HG03064 (cell line): ENCODE data around the gene PTGDR.

Experiments used
- ATAC-seq: cut with Tn5 transposase; IDR thresholded peaks from one replicate; pipeline ENCODE4 v1.9.1; 2021; ENCODE audit warnings: low read depth; ENCODE audit not compliant: unreplicated experiment

The PTGDR gene

DNA sequence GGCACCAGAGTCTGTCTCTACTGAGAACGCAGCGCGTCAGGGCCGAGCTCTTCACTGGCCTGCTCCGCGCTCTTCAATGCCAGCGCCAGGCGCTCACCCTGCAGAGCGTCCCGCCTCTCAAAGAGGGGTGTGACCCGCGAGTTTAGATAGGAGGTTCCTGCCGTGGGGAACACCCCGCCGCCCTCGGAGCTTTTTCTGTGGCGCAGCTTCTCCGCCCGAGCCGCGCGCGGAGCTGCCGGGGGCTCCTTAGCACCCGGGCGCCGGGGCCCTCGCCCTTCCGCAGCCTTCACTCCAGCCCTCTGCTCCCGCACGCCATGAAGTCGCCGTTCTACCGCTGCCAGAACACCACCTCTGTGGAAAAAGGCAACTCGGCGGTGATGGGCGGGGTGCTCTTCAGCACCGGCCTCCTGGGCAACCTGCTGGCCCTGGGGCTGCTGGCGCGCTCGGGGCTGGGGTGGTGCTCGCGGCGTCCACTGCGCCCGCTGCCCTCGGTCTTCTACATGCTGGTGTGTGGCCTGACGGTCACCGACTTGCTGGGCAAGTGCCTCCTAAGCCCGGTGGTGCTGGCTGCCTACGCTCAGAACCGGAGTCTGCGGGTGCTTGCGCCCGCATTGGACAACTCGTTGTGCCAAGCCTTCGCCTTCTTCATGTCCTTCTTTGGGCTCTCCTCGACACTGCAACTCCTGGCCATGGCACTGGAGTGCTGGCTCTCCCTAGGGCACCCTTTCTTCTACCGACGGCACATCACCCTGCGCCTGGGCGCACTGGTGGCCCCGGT, at the start of gene PTGDR:
PTGDR (plus strand) TSS at position 198 of the 778 bp plus-strand sequence; CDS start at position 315, 117 bp downstream.
- ATAC-seq = no peak

DNA sequence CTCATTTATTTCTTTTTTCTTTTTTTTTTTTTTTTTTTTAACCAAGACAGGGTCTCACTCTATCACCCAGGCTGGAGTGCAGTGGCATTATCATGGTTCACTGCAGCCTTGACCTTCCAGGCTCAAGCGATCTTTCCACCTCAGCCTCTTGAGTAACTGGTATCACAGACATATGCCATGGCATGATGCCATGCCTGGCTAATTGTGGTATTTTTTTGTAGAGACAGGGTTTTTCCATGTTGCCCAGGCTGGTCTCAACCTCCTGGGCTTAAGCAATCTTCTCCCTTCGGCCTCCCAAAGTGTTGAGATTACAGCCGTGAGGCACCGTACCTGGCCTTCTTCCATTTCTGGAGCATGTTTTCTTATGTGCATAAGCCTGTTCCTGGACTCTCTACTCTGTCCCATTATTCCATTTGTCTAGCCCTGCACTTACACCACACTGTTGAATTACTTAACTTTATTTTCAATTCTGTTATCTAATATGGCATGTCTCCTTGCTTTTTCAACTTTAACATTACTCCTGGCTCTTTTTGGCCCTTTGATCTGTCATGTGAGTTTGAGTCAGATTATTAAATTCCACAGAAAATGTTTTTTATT, 47.9 kb upstream of the PTGDR start:
- no peak for ATAC-seq

DNA sequence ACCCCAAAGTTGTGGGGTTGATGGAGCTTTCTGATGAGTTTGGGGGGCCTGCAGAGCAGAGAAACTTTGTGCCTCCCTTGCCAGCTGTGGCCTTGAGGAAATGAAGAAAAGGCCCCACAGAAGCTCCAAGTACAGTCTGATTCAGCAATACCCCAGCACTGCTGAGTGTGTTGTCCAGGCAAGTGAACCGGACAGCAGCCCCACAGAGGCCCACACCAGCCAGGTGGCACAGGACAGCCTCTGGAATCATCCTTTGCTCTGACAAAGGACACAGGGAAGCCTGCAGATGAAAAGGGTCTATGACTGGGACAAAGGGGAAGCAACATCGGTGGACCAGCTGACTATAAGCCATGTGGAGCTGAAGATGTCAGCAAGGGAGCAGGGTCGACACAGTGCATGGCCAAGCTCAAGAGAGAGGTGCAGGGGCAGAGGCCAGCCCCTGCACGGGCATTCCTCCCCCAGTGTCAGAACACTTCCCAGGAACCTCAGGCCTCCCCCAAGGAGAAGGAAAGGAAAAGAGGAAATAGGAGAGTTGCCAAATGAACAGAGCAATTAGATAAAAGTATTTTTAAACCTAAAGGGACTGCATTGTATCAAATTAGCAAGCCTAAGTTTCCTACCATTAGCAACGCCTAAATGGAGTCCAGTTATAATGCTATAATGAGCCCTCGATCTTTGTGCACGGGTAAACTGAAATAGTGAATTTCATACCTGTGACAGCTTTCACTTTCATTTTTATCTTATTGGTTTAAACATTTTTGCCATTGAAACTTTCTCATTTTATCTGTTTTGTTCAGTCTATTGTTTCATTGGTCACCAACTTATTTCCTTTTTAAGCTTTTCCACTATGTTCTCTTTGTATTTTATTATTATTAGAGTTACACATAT, 46.3 kb upstream of the PTGDR start:
- ATAC-seq = no peak

GRCh38 chr14:52222901-52223300, 44.6 kb upstream of the PTGDR start:
- no peak for ATAC-seq

- no peak for ATAC-seq
Observed at GRCh38 chr14:52227619-52228222, 39.8 kb upstream of the PTGDR start.

GRCh38 chr14:52233693-52234092, 33.8 kb upstream of the PTGDR start:
- no peak for ATAC-seq

GRCh38 chr14:52235434-52235833, 32.1 kb upstream of the PTGDR start:
- no peak for ATAC-seq

DNA sequence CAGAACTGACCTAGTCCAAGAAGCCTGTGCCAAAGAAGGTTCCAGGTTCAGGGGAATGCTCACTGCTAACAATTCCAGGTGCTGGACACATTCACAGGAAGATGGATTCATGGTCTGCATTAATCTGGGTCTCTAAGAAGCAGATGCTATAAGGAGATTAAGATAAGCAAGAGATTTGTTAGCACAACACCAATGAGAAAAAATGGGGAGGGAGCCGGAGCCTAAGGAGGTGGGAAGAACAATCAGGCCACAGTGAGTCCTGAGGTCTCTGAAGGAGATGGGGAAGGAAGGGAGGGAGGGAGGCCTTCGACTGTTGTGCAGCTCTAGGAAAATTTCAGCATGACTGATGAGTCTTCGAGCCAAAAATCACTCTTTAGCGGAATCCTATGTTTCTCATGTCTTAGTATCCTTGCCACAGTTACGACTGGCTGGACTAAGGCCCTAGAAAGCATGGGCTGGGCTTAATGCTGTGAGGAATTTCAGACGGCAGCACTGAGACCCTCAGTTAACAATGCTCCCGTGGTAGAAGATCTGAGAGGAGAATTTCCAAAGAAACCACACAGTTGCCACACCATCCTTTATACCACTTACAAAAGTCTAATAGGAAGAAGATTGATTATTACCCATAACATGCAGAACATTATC, 31.5 kb upstream of the PTGDR start:
- ATAC-seq = no peak

- no peak for ATAC-seq
Observed at GRCh38 chr14:52238682-52239081, 28.8 kb upstream of the PTGDR start.

GRCh38 chr14:52240623-52241022, 26.9 kb upstream of the PTGDR start:
- ATAC-seq = no peak

GRCh38 chr14:52241087-52241793, 26.3 kb upstream of the PTGDR start:
- ATAC-seq = no peak

- ATAC-seq = peak; percentile 75
Observed at GRCh38 chr14:52244328-52244727, 23.2 kb upstream of the PTGDR start.

GRCh38 chr14:52244997-52245396, 22.5 kb upstream of the PTGDR start:
- ATAC-seq = no peak

DNA sequence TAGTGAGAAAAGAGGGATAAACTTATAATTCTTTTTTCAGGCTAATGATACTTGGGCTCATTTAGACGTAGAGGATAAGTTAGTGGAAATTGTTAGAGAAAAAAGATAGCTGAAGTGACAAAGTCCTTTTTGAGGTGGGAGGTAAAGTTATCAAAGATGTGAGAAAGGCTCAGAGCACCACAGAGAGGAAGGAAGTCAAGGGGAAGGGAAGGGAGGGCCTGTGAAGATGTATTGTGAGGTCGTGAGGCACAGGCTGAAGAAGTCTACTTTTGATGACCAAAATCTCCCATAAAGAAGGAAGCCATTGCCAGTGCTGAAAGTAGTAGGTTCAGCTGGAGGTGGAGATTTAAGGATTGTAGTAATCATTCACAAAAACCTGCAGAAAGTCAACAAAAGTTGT, 19.4 kb upstream of the PTGDR start:
- no peak for ATAC-seq

- no peak for ATAC-seq
Observed at GRCh38 chr14:52251724-52252123, 15.8 kb upstream of the PTGDR start.

DNA sequence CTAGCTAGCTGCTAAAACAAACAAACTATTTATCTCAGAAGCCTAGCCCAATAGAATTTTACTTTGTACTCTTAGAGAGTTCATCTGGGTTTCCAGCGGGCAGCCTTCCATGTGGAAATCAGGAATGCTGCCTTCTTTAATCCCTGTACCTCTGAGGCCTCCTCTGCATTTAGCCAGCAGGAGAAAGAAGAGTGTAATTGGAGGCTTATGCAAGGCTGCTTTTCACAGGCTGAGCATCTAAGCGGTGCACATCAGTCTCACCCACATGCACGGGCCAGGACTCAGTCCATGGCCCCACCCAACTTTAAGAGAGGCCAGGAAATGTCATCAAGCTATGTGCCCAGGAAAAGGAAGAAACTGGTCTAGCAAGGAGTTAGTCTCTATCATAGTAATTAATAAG, 14.0 kb upstream of the PTGDR start:
- ATAC-seq = no peak

- no peak for ATAC-seq
Observed at GRCh38 chr14:52254086-52254485, 13.4 kb upstream of the PTGDR start.

GRCh38 chr14:52258783-52259182, 8.7 kb upstream of the PTGDR start:
- ATAC-seq = no peak

DNA sequence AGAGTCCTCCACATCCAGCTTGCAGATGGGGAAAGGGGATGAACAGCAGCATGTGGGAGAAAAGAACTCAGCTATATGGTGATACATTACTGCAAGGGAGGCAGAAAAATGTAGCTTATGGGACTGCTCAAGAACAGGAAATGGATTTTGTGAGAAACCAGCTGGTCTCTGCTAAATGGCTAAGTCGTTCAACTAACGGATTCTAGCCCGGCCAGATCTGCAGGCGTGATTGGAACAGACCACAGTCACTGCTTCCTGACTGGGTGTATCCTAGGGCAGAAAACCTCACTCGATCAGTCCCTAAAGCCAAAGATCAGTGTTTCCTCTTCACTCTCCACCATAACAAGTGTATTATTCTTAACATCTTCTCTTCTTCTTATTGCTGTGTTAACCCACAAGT, 8.1 kb upstream of the PTGDR start:
- ATAC-seq = no peak

- ATAC-seq = no peak
Observed at GRCh38 chr14:52262600-52262999, 4.9 kb upstream of the PTGDR start.
